GM10248 (cell line): ENCODE results near the gene COL1A1.
A peak's percentile ranks its signal among the peaks of the same experiment; 100 is the strongest.

ENCODE experiments used
- CTCF ChIA-PET: fragments of 300-600 bp; sonication (Branson Sonifier 250); formaldehyde crosslinking; extraction: SDS; loops from one replicate; lab custom pipeline; 2021; ENCODE audit warnings: antibody characterized with exemption; lab: Yijun Ruan, JAX
- POLR2A ChIA-PET: fragments of 350-650 bp; sonication (Branson Sonifier 250); formaldehyde crosslinking; extraction: SDS; loops from one replicate; lab custom pipeline; 2020; ENCODE audit warnings: antibody characterized with exemption; lab: Yijun Ruan, JAX
- DNase-seq: peaks from one replicate; pipeline ENCODE4 v3.0.0; 2012; ENCODE audit errors: extremely low spot score
- CTCF ChIP-seq: IDR thresholded peaks from 2 replicates; pipeline ENCODE4 v1.5.1; 2012; ENCODE audit warnings: mild to moderate bottlenecking, low read depth; ENCODE audit errors: extremely low read depth, missing control alignments, control extremely low read depth

Gene COL1A1

GRCh38 chr17:50181591-50182560, 19.6 kb downstream of the COL1A1 start:
- no peak for TF ChIP-seq CTCF
- ChIA-PET POLR2A (no interaction called here), CTCF (interaction anchor here (1.0 to 3.6 kb wide), 8 partner anchors 9 to 67 kb away, joined by 3 to 21 read pairs (median 4); no protein-coding TSS in a partner anchor)
- DNase-seq, result no peak

GRCh38 chr17:50181144-50181543, 20.3 kb downstream of the COL1A1 start:
- ChIA-PET POLR2A (no interaction called here), CTCF (interaction anchor here (1.0 to 3.6 kb wide), 7 partner anchors 9 to 66 kb away, joined by 3 to 21 read pairs (median 4); no protein-coding TSS in a partner anchor)
- no peak for TF ChIP-seq CTCF
- DNase-seq, result no peak

GRCh38 chr17:50180620-50181019, 20.8 kb downstream of the COL1A1 start:
- ChIA-PET POLR2A (no interaction called here), CTCF (interaction anchor here (1.3 to 3.6 kb wide), 3 partner anchors 10 to 29 kb away, joined by 3 to 21 read pairs (median 4); no protein-coding TSS in a partner anchor)
- TF ChIP-seq CTCF, result no peak
- no peak for DNase-seq

GRCh38 chr17:50180111-50180510, 21.3 kb downstream of the COL1A1 start:
- no peak for DNase-seq
- no peak for TF ChIP-seq CTCF
- POLR2A ChIA-PET, result no interaction called here
- CTCF ChIA-PET, result interaction anchor here (3.6 kb wide), 1 partner anchor 10 kb away, joined by 21 read pairs; no protein-coding TSS in a partner anchor

GRCh38 chr17:50177983-50178834, 23.2 kb downstream of the COL1A1 start:
- ChIA-PET POLR2A (no interaction called here), CTCF (interaction anchor here (0.8 to 3.9 kb wide), 32 partner anchors 9 to 1293 kb away, joined by 3 to 90 read pairs (median 5); partner anchors contain the start of genes COL1A1, PDK2 and SGCA)
- peak; percentile 77 for DNase-seq
- peak; percentile 78 for TF ChIP-seq CTCF

GRCh38 chr17:50177476-50177875, 24.0 kb downstream of the COL1A1 start:
- no peak for TF ChIP-seq CTCF
- CTCF ChIA-PET, result interaction anchor here (0.8 to 3.9 kb wide), 29 partner anchors 10 to 1293 kb away, joined by 3 to 90 read pairs (median 5); partner anchors contain the start of genes COL1A1, PDK2 and SGCA
- no peak for DNase-seq
- POLR2A ChIA-PET, result no interaction called here
